Measurements from ENCODE around the gene TTC39A.

DNA sequence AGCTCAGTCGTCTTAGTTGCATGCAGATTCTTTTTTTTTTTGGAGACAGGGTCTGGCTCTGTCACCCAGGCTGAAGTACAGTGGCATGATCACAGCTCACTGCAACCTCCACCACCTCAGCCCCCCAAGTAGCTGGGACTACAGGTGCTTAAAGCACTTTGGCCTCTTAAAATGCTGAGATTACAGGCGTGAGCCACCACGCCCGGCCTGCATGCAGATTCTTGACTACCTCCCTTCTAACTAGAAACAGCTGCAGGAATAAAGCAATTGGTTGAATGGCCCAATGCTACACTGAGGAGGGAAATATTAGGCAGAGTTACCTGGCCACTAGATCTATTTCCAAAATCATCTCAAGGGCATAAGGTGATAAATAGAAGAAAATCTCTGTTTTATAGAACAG, 29.5 kb upstream of the TTC39A start:
- TF ChIP-seq ZNF274 (IDR thresholded peaks at IDR 0.05; ENCODE audit: low read depth, low read length) (no peak), YY1 (IDR thresholded peaks at IDR 0.05; ENCODE audit: insufficient read depth, insufficient read length) (no peak), SUZ12 (IDR thresholded peaks at IDR 0.05; ENCODE audit: extremely low read depth, insufficient read depth, insufficient read length) (no peak)

Data from NT2/D1 (cell line).